Right lung (tissue), 5 donors: ENCODE data around the gene MYOZ3. TPM values are rescaled to one million over a fixed set of nuclear protein-coding genes. Genes with fewer than 3 reads are reported as not detected.
A peak's percentile ranks its signal among the peaks of the same experiment; 100 is the strongest.

Experiments used
- DNase-seq, 2 donors: peaks; one replicate each; pipeline ENCODE4 v3.0.0-alpha.2; 2013
- polyA plus RNA-seq, 5 donors: library from polyadenylated mRNA; unstranded; fragments of 120-200 nt; gene quantifications; one replicate each; pipeline versions ENCODE4 v1.2.1 to v1.2.3, GENCODE V29; 2013; ENCODE audit warnings: inconsistent platforms in 1 of 5, low replicate concordance in 1 of 5; ENCODE audit not compliant: insufficient read length in 5 of 5, insufficient read depth in 1 of 5

MYOZ3 gene
- polyA plus RNA-seq, 5 donors: 9.7 to 13.3 (median 11.2) TPM

DNA sequence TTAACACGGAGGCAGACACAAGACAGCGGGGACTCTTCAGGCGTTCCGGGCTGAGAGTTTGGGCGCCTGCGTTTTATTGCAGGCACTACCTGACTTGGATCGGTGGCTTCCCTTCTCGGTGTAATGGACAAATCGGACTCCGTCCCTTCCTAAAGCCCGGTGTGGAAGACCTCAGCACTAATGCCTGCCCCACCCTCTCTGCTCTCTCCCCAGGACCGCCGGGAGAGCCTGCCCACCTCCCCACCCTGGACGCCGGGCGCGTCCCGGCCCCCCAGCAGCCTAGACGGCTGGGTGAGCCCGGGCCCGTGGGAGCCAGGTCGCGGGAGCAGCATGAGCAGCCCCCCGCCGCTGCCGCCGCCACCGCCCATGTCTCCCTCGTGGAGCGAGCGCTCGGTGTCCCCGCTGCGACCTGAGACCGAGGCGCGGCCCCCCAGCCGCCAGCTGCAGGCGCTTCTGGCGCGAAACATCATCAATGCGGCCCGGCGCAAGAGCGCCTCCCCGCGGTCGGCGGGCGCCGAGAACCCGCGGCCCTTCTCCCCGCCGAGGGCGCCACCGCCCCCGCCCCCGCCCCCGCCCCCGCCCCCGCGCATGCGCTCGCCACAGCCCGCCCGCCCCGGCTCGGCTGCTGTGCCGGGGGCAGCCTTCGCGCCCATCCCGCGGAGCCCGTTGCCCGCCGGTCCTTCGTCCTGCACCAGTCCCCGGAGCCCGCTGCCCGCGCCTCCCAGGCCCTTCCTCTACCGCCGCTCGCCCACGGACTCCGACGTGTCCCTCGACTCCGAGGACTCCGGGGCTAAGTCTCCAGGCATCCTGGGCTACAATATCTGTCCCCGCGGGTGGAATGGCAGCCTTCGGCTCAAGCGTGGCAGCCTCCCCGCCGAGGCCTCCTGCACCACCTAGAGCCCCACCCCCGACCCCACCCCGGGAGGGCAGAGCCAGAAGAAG lies 4.6 kb upstream of the MYOZ3 start:
- DNase-seq: peak; percentile 86 to 87

GRCh38 chr5:150658121-150658520 lies 2.9 kb upstream of the MYOZ3 start:
- DNase-seq: no peak

DNA sequence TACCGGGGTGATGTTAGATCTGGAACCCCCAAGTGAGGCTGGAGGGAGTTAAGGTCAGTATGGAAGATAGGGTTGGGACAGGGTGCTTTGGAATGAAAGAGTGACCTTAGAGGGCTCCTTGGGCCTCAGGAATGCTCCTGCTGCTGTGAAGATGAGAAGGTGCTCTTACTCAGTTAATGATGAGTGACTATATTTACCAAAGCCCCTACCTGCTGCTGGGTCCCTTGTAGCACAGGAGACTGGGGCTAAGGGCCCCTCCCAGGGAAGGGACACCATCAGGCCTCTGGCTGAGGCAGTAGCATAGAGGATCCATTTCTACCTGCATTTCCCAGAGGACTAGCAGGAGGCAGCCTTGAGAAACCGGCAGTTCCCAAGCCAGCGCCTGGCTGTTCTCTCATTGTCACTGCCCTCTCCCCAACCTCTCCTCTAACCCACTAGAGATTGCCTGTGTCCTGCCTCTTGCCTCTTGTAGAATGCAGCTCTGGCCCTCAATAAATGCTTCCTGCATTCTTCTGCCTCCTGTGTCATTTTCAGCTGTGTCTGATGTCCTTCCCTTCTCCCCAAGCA lies 2.3 kb upstream of the MYOZ3 start:
- DNase-seq: no peak

DNA sequence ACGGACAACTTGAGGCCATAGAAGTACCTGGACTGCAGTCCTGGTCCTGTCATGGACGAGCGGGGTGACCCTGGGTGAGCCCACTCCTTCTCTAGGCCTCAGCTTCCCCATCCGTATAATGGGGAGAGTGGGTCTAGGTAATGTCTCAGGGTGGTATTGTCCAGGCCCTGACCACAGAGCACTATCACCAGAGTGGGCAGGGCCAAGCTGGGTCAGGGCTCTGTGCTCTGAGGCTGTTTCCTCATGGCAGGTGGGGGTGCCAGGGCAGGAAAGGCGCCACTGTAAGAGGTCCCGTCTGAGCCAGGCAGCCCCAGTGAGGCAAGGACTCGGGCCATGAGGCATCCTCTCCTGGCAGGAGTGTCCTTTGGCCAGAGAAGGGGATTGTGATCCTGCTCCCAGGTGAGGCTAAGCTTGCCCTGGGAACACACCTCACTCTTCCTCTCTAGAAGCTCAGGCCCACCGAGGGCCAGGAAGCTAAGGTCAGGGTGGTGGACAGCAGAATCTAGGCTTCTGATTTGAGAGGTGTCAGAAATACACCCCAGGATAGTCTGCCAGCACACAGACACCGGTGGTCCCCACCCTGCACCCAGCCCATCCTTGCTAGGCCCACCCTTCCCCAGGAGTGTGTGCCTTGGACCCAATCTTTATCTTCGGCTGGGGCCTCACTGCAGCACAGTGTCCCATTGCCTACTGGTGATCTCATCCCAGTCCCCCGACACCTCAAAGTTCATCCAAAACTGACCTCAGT lies 1.5 kb upstream of the MYOZ3 start:
- DNase-seq: no peak

DNA sequence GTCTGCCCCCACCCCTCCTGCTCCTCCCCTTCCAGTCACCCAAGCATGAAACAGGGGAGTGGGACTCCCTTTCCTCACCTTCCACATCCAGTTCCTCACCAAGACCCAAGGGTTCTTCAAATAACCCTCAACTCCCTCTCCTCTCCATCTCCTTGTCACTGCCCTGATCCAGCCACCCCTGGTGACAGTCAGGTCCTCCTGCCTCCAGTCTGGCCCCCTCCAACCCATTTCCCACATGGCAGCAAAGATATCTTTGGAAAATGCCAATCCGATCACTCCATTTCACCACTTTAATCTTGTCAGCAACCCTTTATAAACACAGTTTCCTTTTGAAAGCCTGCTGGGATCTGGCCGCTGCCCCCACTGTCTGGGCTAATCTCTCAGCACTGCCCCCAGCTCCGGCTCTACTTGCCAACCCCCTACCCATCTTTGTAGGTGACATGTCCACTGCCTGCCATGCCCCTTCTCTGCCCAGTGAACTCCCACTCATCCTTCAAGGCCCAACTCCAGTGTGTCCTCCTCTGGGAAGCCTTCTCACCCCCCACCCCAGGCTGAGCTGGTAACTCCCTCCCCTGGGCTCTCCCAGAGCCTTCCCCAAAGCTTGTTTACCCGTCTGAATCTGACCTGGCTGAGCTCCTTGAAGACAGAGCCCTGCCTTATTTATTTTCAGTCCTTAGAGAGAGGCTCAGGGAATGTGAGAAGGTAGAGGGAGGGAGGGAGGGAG lies 781 bp upstream of the MYOZ3 start:
- no peak for DNase-seq

DNA sequence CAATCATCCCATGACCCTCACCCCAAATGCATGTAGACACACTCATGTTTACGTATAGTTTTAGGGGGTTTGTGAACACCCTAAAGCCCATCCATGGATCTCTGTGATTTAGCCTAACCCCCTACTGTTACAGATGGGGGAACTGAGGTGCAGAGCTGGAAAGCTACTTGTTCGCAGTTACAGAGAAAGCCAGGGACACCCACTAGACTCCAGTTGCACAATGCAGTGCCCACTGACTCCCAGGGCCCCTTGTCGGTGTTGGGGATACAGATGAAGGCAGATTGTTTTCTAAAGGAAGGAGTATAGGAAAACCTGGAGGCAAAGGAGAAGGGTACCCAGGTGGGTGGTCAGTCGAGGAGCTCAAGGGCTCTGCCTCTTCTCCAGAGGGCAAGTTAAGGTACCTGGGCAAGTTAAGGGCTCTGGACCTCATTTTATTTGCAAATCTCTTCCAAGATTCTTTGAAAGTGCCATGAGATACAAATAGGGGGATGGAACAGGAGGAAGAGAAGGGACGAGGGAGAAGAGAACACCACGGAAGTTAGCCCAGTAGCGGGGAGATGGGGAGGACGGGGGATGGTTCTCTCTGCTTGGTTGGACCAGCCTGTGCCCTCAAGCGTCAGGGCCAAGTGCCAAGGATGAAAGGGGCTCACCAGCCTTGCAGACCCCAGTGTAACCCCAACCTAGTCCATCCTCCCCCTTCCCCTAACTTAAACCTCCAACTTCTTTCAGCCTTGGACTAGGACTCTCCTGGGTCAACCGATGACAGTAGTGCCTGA lies 958 bp downstream of the MYOZ3 start:
- DNase-seq: no peak

GRCh38 chr5:150662731-150663516 lies 1.9 kb downstream of the MYOZ3 start:
- DNase-seq: no peak

DNA sequence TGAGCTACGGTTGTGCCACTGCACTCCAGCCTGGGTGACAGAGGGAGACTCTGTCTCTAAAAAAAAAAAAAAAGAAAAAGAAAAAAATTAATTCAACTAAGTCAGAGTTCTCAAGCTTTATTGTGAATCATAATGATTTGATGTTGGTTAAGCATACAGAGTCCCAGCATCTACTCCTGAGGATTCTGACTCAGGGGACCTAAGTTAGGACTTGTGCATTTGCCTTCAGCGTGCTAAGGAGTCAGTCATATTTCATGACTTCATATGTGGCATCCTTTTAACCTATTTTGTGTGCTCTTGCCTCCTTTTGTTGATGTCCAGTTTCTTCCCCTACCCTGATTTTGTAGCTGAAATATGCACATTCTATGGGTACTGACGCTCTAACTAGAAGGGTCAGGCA lies 2.9 kb downstream of the MYOZ3 start:
- no peak for DNase-seq

- no peak for DNase-seq
These were observed 4.0 kb downstream of the MYOZ3 start for GRCh38 chr5:150665044-150665443.

- no peak for DNase-seq
These were observed 9.4 kb downstream of the MYOZ3 start for GRCh38 chr5:150670275-150670947.

- no peak for DNase-seq
These were observed 9.9 kb downstream of the MYOZ3 start for GRCh38 chr5:150670948-150671310.

- DNase-seq: peak in 1 of 2 donors; percentile 30
These were observed 10.6 kb downstream of the MYOZ3 start for GRCh38 chr5:150671509-150672236.

DNA sequence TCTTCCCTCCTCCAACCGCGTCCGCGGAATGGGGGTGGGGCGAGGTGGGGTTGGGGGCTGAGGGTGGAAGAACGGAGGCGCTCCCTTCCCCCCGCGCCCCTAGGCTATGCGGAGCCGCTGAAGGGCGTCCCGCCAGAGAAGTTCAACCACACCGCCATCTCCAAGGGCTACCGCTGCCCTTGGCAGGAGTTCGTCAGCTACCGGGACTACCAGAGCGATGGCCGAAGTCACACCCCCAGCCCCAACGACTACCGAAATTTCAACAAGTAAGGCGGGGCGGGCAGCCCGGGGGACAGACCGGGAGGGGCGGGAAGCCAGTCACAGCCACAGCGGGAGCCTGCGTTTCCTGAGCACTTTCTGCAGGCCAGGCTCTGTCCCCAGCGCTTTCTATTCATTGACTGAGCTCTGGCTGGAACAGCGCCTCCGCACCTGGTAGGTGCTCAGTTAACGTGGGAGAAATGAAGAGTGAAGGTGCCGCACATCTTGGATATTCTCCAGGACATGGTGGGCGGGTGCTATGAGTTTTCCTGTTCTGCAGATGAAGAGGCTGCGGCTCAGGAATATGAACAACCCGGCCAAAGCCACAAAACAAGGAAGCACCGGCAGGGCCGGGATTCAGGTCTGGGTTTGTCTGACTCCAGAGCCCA lies 11.3 kb downstream of the MYOZ3 start:
- peak in 1 of 2 donors; percentile 51 for DNase-seq

DNA sequence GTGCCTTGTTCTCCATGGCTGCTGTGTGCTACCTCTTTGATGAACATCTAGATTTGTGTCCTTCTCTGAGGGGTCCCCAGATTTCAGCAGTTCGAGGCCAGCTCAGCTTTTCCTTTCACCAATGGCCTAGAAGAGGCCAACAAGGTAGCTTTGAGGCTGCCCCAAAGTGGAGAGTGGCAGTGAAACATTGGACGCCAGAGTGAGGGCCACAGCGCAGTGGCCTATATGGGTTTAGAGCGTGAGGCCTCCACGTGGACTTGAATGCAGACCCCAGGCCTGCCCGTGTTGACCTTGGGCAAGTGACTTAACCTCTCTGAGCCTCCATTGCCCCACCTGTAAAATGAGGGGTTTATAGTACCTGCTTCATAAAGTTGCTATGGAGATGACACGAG lies 11.8 kb downstream of the MYOZ3 start:
- no peak for DNase-seq

GRCh38 chr5:150674341-150674821 lies 13.3 kb downstream of the MYOZ3 start:
- peak in 1 of 2 donors; percentile 52 for DNase-seq

DNA sequence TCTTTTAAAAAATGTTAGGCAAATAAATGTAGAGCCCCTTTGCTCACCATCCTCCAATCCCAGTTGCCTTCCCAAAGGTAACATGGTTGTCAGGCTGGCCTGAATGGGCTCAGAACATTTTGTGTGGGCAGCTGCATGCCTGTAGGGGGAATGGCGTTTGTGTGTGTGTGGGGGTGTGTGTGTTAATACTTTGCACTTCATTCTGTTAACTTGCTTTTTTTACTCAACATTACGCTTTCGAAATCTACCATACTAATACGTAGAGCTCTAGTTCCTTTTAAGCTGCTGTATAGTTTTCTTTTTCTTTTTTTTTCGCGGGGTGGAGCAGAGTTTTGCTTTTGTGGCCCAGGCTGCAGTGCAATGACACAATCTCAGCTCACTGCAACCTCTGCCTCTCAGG lies 14.0 kb downstream of the MYOZ3 start:
- no peak for DNase-seq

DNA sequence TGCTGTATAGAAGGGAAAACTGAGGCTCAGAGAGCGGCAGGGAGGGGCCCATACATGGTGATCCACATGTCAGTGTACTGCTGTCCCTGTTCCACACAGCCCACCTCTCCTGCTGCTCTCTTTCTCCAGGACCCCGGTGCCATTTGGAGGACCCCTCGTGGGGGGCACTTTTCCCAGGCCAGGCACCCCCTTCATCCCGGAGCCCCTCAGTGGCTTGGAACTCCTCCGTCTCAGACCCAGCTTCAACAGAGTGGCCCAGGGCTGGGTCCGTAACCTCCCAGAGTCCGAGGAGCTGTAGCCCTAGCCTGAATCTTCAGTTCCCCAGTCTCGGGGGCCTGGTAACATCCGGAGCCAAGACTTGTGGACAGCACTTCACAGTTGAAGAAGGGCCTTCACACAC lies 15.5 kb downstream of the MYOZ3 start:
- no peak for DNase-seq

GRCh38 chr5:150689120-150689519 lies 28.1 kb downstream of the MYOZ3 start:
- no peak for DNase-seq
